ENCODE data around the gene TPRG1. TPM values are rescaled to one million over a fixed set of nuclear protein-coding genes. Genes with fewer than 3 reads are reported as not detected.

Gene TPRG1
- total and polyA plus RNA-seq, 2 donors (not counting 1 experiment from before 2014, with no cell fraction given) = 0.21 to 0.39 TPM

DNA sequence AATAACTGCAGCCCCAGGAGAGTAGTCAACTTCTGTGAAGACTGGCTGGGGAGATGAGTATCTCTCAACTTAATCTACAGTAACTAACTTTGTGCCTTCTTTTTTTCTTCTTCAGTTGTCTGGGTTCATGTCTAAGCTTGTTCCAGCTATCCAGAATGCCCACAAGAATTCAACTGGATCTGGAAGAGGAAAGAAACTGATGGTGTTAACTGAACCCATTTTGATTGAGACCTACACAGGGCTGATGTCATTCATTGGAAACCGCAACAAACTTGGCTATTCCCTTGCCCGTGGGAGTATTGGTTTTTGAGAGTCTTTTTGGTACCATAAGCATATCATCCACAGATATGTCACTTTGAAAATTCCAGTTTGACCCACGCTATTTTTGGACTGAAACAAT lies 148.7 kb downstream of the TPRG1 start:
- Mint-ChIP-seq H3K27ac (no peak overlapping the region), H3K27me3 (peaks cover 63% of the 10 kb centered on the region), H3K9me3 (ENCODE audit: insufficient read depth) (no peaks in the 10 kb centered on the region), H3K4me1 (peaks cover 20% of the 10 kb centered on the region), H3K4me3 (no peak overlapping the region)
- H3K4me1 ChIP-seq (ENCODE audit: control insufficient read depth in 2 of 2, insufficient read depth in 2 of 2, low read length in 2 of 2) = peaks cover 14 to 16% of the 10 kb centered on the region in 2 donors
- ChIA-PET CTCF (interaction anchor here (1.3 kb wide), 1 partner anchor 9 kb away, joined by 4 read pairs; no protein-coding TSS in a partner anchor), POLR2A (no interaction called here)
- no CpG with 5 or more reads among the region's 3 CpGs for WGBS (ENCODE audit: insufficient coverage)
- no peak overlapping the region for H3K27ac ChIP-seq (ENCODE audit: low read length in 2 of 2)
- H4K20me1 ChIP-seq (ENCODE audit: control insufficient read depth, insufficient read depth, low read length, poor library complexity, severe bottlenecking) = no peaks in the 10 kb centered on the region
- no peak for ATAC-seq (ENCODE audit: low read depth)
- intact Hi-C loops (cut with micrococcal nuclease) = no loop called here
- H3K9ac ChIP-seq (ENCODE audit: low read length) = no peak overlapping the region
- TF ChIP-seq, protein P1, sequence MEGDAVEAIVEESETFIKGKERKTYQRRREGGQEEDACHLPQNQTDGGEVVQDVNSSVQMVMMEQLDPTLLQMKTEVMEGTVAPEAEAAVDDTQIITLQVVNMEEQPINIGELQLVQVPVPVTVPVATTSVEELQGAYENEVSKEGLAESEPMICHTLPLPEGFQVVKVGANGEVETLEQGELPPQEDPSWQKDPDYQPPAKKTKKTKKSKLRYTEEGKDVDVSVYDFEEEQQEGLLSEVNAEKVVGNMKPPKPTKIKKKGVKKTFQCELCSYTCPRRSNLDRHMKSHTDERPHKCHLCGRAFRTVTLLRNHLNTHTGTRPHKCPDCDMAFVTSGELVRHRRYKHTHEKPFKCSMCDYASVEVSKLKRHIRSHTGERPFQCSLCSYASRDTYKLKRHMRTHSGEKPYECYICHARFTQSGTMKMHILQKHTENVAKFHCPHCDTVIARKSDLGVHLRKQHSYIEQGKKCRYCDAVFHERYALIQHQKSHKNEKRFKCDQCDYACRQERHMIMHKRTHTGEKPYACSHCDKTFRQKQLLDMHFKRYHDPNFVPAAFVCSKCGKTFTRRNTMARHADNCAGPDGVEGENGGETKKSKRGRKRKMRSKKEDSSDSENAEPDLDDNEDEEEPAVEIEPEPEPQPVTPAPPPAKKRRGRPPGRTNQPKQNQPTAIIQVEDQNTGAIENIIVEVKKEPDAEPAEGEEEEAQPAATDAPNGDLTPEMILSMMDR (IDR thresholded peaks at IDR 0.05) = no peak
- no peak for TF ChIP-seq EZH2 (IDR thresholded peaks at IDR 0.05; ENCODE audit: borderline replicate concordance, insufficient read depth, low read depth, low read length, poor library complexity, severe bottlenecking)
- H3K27me3 ChIP-seq (replicated peaks in 1 of 4; ENCODE audit: control extremely low read depth in 1 of 4, control insufficient read depth in 3 of 4, insufficient read depth in 4 of 4, low read length in 3 of 4) = peaks cover 0 to 20% (median 10%) of the 10 kb centered on the region in 4 experiments
- H3K79me2 ChIP-seq (ENCODE audit: control insufficient read depth, insufficient read depth, low read length) = no peaks in the 10 kb centered on the region
- H3K9me3 ChIP-seq (ENCODE audit: control extremely low read depth in 1 of 3, control insufficient read depth in 2 of 3, insufficient read depth in 1 of 3, low read length in 2 of 3) = no peaks in the 10 kb centered on the region
- no peak overlapping the region for H3K4me3 ChIP-seq (ENCODE audit: control extremely low read depth in 1 of 5, extremely low read depth in 1 of 5, insufficient read depth in 1 of 5, low read depth in 2 of 5, low read length in 4 of 5)
- H3K4me2 ChIP-seq (replicated peaks; ENCODE audit: low read depth, low read length, poor library complexity, severe bottlenecking) = no peak overlapping the region
- no peak for DNase-seq
- no peaks in the 10 kb centered on the region for H3K36me3 ChIP-seq (replicated peaks in 1 of 2; ENCODE audit: control extremely low read depth in 1 of 2, control insufficient read depth in 1 of 2, extremely low read depth in 1 of 2, insufficient read depth in 2 of 2, low read length in 1 of 2)
- H2AFZ ChIP-seq (ENCODE audit: insufficient read depth, low read depth, low read length, poor library complexity, severe bottlenecking) = no peak overlapping the region

DNA sequence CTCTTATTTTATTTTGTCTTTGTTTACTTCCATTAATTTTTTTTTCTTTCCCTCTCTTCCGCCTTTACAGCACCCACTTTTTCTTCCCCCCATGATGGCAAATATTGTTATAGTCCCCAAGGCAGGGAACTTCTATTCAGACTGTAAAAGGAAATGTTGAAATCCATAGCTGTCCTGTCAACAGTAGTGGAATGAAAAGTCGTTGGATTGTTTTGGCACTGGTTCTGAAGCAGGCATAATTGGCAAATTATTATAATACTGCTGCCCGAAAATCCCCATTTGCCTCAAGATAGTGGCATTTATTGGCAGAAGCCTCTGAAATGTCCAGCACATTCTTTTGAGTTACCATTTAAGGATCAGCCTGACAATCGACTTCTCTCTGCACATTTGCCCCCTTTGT lies 150.6 kb downstream of the TPRG1 start:
- no peaks in the 10 kb centered on the region for H3K9me3 ChIP-seq (ENCODE audit: control extremely low read depth in 1 of 3, control insufficient read depth in 2 of 3, insufficient read depth in 1 of 3, low read length in 2 of 3)
- no peaks in the 10 kb centered on the region for H3K79me2 ChIP-seq (ENCODE audit: control insufficient read depth, insufficient read depth, low read length)
- no peak overlapping the region for H3K4me3 ChIP-seq (ENCODE audit: control extremely low read depth in 1 of 5, extremely low read depth in 1 of 5, insufficient read depth in 1 of 5, low read depth in 2 of 5, low read length in 4 of 5)
- H3K4me1 ChIP-seq (ENCODE audit: control insufficient read depth in 2 of 2, insufficient read depth in 2 of 2, low read length in 2 of 2) = peaks cover 14 to 16% of the 10 kb centered on the region in 2 donors
- no peaks in the 10 kb centered on the region for H3K36me3 ChIP-seq (replicated peaks in 1 of 2; ENCODE audit: control extremely low read depth in 1 of 2, control insufficient read depth in 1 of 2, extremely low read depth in 1 of 2, insufficient read depth in 2 of 2, low read length in 1 of 2)
- peaks cover 0 to 27% (median 10%) of the 10 kb centered on the region in 4 experiments for H3K27me3 ChIP-seq (replicated peaks in 1 of 4; ENCODE audit: control extremely low read depth in 1 of 4, control insufficient read depth in 3 of 4, insufficient read depth in 4 of 4, low read length in 3 of 4)
- WGBS (ENCODE audit: insufficient coverage) = 92% methylated on average over 2 of the region's 4 CpGs
- ChIA-PET CTCF (no interaction called here), POLR2A (no interaction called here)
- DNase-seq (no peak), ATAC-seq (ENCODE audit: low read depth) (no peak)
- Mint-ChIP-seq H3K4me3 (no peak overlapping the region), H3K9me3 (ENCODE audit: insufficient read depth) (no peaks in the 10 kb centered on the region), H3K27me3 (peaks cover 52% of the 10 kb centered on the region), H3K4me1 (peaks cover 20% of the 10 kb centered on the region), H3K27ac (no peak overlapping the region)
- H4K20me1 ChIP-seq (ENCODE audit: control insufficient read depth, insufficient read depth, low read length, poor library complexity, severe bottlenecking) = no peaks in the 10 kb centered on the region
- intact Hi-C loops (cut with micrococcal nuclease) = no loop called here
- TF ChIP-seq, protein P1 (IDR thresholded peaks at IDR 0.05) = no peak
- no peak for TF ChIP-seq EZH2 (IDR thresholded peaks at IDR 0.05; ENCODE audit: borderline replicate concordance, insufficient read depth, low read depth, low read length, poor library complexity, severe bottlenecking)
- no peak overlapping the region for H3K27ac ChIP-seq (ENCODE audit: low read length in 2 of 2)
- no peak overlapping the region for H2AFZ ChIP-seq (ENCODE audit: insufficient read depth, low read depth, low read length, poor library complexity, severe bottlenecking)
- H3K4me2 ChIP-seq (replicated peaks; ENCODE audit: low read depth, low read length, poor library complexity, severe bottlenecking) = no peak overlapping the region
- no peak overlapping the region for H3K9ac ChIP-seq (ENCODE audit: low read length)

Measured in B cell (primary cell).